ENCODE measurements around the gene TLR10.
"Not testable (repeated sequence)": the region's sequence is repeated elsewhere in the genome, so short reads cannot be mapped to it uniquely, and the experiment has no call there.

The TLR10 gene
- total RNA-seq, result 0 to 0.27 (median 0.08) reads per million in 4 donors

DNA sequence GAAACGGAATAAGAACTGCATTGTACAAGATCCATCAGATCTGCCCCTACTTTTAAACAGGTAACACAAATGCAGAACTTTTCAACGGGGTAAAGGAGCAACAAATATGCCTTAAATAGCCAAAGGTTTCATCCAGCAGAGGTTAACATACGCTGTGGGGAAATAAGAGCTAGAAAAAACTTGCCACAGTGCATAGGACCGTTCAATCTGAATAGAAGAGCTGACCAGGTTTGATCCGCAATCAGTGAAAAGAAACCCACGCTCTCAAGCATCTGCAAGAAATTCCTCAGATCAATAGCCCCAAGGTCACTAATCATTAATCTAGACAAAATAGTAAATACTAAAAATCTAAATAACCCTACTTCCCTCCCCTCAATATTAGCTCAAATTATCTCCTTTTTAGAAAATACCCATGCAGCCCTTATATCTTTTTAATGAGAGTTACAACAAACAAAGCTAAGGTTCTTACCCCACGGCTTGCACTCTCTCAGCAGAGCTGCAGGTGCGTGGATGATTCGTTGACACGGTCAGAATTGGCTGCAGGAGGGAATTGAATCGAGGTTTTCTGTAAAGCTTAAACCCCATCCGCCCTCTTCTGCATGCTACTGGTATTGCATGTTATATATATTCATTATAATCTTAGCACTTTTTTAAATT, at the start of gene TLR10:
Gene TLR10, minus strand, starts transcription at position 539 of the 657 bp plus-strand sequence. CDS start 7,400 bp downstream, outside the sequence.
- peak in 3 of 5 donors; percentile 18 to 63 (median 21) for DNase-seq

DNA sequence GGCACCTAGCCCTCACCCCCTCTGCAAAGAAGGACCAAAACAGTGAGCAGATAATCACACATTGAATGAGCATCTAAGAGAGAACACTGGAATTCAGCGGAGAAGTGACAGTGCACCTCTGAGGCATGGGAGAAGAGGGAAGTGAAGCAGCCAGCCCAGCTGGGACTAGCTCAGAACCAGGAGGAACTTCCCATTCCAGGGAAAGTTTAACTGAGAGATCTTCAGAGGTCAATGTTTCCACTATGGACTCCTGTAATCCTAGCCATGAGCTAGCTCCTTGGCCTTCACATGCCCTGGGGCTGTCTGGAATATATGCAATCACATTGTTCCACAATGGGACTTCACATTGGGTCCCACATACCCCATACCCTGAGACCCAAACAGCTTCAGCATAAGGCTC, 49.4 kb upstream of the TLR10 start:
- no peak for DNase-seq

- DNase-seq, result no peak
Observed at GRCh38 chr4:38831653-38832052, 48.9 kb upstream of the TLR10 start.

DNA sequence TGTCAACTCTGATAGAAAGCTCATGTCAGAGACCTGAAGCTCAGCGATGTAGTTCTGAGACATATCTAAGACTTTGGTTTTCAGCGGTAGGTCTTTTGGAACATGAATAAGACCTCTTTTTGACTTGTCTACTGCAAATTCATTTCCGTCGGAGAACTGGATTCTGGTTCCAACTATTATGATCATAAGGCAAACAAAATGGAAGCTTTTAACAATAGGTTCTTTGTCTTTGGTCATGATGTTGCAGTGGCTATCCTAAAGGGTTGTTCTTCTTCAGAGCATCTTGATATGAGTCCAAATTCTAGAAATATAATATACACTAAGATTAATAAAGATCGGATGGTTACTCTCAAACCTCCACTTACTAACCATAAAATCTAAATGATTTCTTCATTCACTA, 46.4 kb upstream of the TLR10 start:
- DNase-seq, result no peak

GRCh38 chr4:38823766-38824165, 41.0 kb upstream of the TLR10 start:
- no peak for DNase-seq

DNA sequence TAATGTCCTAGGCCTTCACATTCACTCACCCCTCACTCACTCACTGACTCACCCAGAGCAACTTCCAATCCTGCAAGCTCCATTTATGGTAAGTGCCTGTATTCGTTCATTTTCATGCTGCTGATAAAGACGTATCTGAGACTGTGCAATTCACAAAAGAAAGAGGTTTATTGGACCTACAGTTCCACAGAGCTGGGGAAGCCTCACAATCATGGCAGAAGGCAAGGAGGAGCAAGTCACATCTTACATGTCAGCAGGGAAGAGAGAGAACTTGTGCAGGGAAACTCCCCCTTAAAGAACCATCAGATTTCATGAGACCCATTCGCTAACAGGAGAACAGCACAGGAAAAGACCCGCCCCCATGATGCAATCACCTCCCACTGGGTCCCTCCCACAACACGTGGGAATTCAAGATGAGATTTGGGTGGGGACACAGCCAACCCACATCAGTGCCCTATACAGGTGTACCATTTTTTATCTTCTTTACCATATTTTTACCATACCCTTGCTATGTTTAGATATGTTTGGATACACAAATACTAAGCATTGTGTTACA, 40.0 kb upstream of the TLR10 start:
- no peak for DNase-seq

- DNase-seq, result no peak
Observed at GRCh38 chr4:38821739-38822138, 38.9 kb upstream of the TLR10 start.

DNA sequence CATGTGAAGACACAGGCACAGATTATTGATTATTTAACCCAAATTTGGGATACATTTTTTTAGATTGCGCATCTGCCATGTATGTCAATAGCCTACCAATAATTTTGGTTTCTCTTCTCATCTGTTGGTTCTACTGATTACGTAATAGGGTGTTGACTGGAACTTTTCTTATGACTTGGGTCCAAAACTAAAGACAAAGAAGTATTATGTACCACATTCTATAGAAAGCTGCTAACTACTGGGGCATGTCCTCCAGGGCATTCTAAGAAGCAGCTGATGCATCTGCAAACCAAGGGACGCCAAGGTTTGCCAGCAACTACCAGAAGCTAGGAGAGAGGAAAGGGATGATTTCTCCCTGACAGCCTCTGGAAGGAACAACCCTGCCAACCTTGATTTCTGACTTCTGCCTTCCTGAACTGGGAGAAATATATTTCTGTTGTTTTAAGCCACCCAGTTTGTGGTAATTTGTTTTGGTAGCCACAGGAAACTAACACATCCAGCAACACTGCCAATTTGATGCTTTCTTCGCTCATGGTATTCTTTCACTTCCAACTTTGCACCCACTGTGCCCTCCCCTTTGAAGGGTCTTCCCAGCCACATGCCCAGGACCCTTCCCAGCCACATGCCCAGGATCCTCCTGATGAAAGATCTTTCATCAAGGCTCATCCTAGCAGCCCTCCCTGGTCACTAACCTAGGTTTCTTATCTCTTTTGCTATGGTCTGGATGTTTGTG, 37.7 kb upstream of the TLR10 start:
- no peak for DNase-seq

GRCh38 chr4:38819569-38819968, 36.8 kb upstream of the TLR10 start:
- DNase-seq, result no peak

- no peak for DNase-seq
Observed at GRCh38 chr4:38818441-38818976, 35.7 kb upstream of the TLR10 start.

GRCh38 chr4:38815885-38816782, 33.3 kb upstream of the TLR10 start:
- no peak for DNase-seq

GRCh38 chr4:38814386-38814785, 31.6 kb upstream of the TLR10 start:
- DNase-seq, result no peak

GRCh38 chr4:38811297-38811696, 28.5 kb upstream of the TLR10 start:
- no peak for DNase-seq

GRCh38 chr4:38807462-38807861, 24.7 kb upstream of the TLR10 start:
- not testable (repeated sequence) for DNase-seq

- DNase-seq, result not testable (repeated sequence)
Observed at GRCh38 chr4:38806251-38806650, 23.5 kb upstream of the TLR10 start.

DNA sequence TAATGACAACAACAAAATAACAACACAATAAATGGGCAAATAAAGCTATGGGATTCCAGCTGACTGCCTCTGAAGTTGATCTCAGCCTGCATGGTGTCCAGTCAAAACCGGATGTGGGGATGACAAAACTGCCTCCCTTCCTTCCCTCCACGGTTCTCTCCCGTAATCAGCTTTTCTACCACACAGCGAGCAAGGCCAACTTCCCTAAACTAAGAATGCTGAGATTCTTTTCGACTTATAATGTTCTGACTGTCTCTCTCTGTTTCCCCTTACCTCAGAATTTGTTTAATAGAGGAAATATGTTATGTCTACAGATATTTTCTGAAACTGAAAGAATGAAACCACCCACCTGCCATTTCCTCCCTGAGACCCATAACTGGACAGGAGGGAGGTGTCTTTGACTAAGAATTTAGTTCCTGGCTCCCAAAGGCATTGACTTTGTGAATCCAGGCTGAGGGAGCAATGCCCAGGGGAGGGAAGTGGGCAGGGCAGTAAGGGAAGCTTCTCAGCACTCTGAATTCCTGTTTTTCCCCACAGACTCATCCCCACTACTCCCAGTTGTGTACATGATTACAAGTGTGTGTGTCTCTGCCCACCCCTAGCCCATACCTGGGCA, 22.8 kb upstream of the TLR10 start:
- DNase-seq, result peak in 1 of 5 donors; percentile 54

GRCh38 chr4:38804654-38805295, 22.0 kb upstream of the TLR10 start, which contains the start of gene TLR1:
Gene TLR1 (minus strand): TSS chr4:38804791. CDS start chr4:38798831, 5,960 bp downstream.
- DNase-seq, result peak in 1 of 5 donors; percentile 83

DNA sequence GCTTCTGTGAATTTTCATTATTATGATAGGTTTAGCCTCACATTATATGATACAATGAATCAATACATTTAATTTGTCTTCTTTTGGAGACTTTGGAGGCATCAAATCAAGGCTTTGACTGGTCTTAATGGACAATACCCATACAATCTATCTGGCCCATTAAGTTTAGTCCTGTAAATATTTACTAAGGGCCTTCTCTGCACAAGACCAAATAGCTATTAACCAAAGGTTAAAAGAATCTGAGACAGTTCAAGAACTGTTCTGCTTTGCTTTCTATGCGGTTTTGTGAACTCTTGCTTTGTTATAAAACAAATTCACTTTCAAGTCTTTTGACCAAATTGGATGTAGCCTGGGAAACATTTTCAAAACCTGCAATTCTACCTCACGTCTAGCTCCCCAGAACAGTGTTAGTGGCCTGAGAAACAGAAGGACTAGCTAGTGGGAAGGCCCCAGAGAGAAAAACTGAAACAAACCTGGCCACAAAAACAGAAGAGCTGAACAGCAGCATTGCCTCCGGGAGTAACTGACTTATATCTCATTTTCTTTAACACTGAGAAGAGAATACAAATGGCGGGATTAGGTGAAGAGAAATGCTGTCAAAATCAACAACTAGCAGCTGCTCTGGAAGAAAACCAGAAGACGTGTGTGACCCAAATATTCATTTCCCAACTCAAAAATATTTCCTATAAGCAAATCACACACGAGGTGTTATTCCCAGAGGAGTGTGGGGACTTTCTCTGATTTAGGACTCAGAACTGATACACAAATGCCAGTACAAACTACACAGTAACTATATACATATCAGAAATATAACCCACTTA, 21.3 kb upstream of the TLR10 start:
- DNase-seq, result peak in 1 of 5 donors; percentile 50

GRCh38 chr4:38802561-38803355, 20.0 kb upstream of the TLR10 start:
- DNase-seq, result no peak

Measured in T-helper 1 cell (primary cell).